Naive thymus-derived CD4-positive, alpha-beta T cell (primary cell): ENCODE data around the gene RAB25. TPM values are rescaled to one million over a fixed set of nuclear protein-coding genes. Genes with fewer than 3 reads are reported as not detected.

Source experiments
- ATAC-seq: fragments of 150-1000 bp; cut with Tn5 transposase; 2 replicates; pipeline ENCODE4 v1.10.0; 2021; ENCODE audit warnings: mild to moderate bottlenecking, moderate library complexity
- CTCF ChIA-PET: fragments of 350-600 bp; sonication (Branson Sonifier 250); formaldehyde crosslinking; loops from one replicate; lab custom pipeline; 2021; ENCODE audit warnings: antibody characterized with exemption; lab: Charles Lee
- POLR2A ChIA-PET: fragments of 350-600 bp; sonication (Branson Sonifier 250); formaldehyde crosslinking; loops from one replicate; lab custom pipeline; 2021; ENCODE audit warnings: antibody characterized with exemption, inconsistent platforms; lab: Charles Lee
- DNase-seq, 9 donors: peaks; one replicate each; pipeline versions ENCODE4 v3.0.0 to v3.0.0-alpha.2; 2020 to 2022; ENCODE audit warnings: mixed read lengths in 1 of 9
- H3K27ac ChIP-seq: one replicate; pipeline ENCODE4 v1.7.0; 2013; ENCODE audit warnings: mild to moderate bottlenecking, low read depth, low read length, moderate library complexity
- H3K27me3 ChIP-seq, 2 donors: one replicate each; pipeline ENCODE4 v1.7.0; 2013; ENCODE audit warnings: low read length in 2 of 2, mild to moderate bottlenecking in 2 of 2, moderate library complexity in 2 of 2; ENCODE audit not compliant: control insufficient read depth in 2 of 2, insufficient read depth in 2 of 2
- H3K36me3 ChIP-seq, 3 experiments: 1 replicate in 2 of 3; 2 replicates in 1 of 3; pipeline ENCODE4 v1.7.0; 2013; ENCODE audit warnings: low read length in 3 of 3, mild to moderate bottlenecking in 3 of 3, moderate library complexity in 1 of 3; ENCODE audit not compliant: insufficient read depth in 3 of 3, control insufficient read depth in 2 of 3
- H3K4me1 ChIP-seq, 2 donors: one replicate each; pipeline ENCODE4 v1.7.0; 2013; ENCODE audit warnings: low read length in 2 of 2, mild to moderate bottlenecking in 2 of 2, moderate library complexity in 1 of 2; ENCODE audit not compliant: control insufficient read depth in 2 of 2, insufficient read depth in 2 of 2
- H3K4me3 ChIP-seq: 2 replicates; pipeline ENCODE4 v1.7.0; 2013; ENCODE audit warnings: mild to moderate bottlenecking, low read length
- H3K9me3 ChIP-seq, 3 experiments: 1 replicate in 2 of 3; 2 replicates in 1 of 3; pipeline ENCODE4 v1.7.0; 2013; ENCODE audit warnings: low read length in 3 of 3; ENCODE audit not compliant: control insufficient read depth in 2 of 3
- H3K27ac Mint-ChIP-seq, 9 donors: one replicate each; pipeline ENCODE4 v1.8.0; 2020 to 2022; ENCODE audit warnings: mixed read lengths in 9 of 9, mild to moderate bottlenecking in 8 of 9, moderate library complexity in 5 of 9, inconsistent platforms in 2 of 9
- H3K27me3 Mint-ChIP-seq, 5 donors: one replicate each; pipeline ENCODE4 v1.8.0; 2021 to 2022; ENCODE audit warnings: mixed read lengths in 5 of 5, mild to moderate bottlenecking in 1 of 5
- H3K36me3 Mint-ChIP-seq, 5 donors: one replicate each; pipeline ENCODE4 v1.8.0; 2020 to 2022; ENCODE audit warnings: mixed read lengths in 5 of 5, mild to moderate bottlenecking in 3 of 5, inconsistent platforms in 1 of 5
- H3K4me1 Mint-ChIP-seq, 7 donors: one replicate each; pipeline ENCODE4 v1.8.0; 2020 to 2022; ENCODE audit warnings: mixed read lengths in 7 of 7, mild to moderate bottlenecking in 3 of 7, inconsistent platforms in 1 of 7
- H3K4me3 Mint-ChIP-seq, 10 donors: one replicate each; pipeline ENCODE4 v1.8.0; 2020 to 2022; ENCODE audit warnings: mild to moderate bottlenecking in 10 of 10, mixed read lengths in 10 of 10, moderate library complexity in 6 of 10, inconsistent platforms in 2 of 10
- H3K9me3 Mint-ChIP-seq, 11 donors: one replicate each; pipeline ENCODE4 v1.8.0; 2020 to 2022; ENCODE audit warnings: mixed read lengths in 11 of 11, mild to moderate bottlenecking in 4 of 11, inconsistent platforms in 1 of 11, moderate library complexity in 1 of 11
- intact Hi-C, 2 donors: fragments of 100-400 bp; cut with micrococcal nuclease; formaldehyde crosslinking; loops; one replicate each; pipeline ENCODE4 v1.15.1; 2023
- polyA plus RNA-seq, 2 donors: library from polyadenylated mRNA; unstranded; fragments of 300-500 nt; fragmentation: Illumina TruSeq; gene quantifications; one replicate each; pipeline ENCODE4 v1.2.3, GENCODE V29; 2021
- total RNA-seq, 6 experiments: library from RNA in 5 of 6; stranded (reverse) in 5 of 6; gene quantifications; 1 replicate in 5 of 6; 2 replicates in 1 of 6; pipeline ENCODE4 v1.2.3 and lab custom pipeline; 2021 to 2026

RAB25 gene
- total and polyA plus RNA-seq, 7 experiments from 2014 or later, result 1.1 to 2.7 (median 1.8) TPM; not detected in 1

GRCh38 chr1:156098784-156099183, 37.8 kb downstream of the RAB25 start:
- Mint-ChIP-seq H3K27ac (peak overlapping the region in 4 of 9 donors; percentile 82 to 95 (median 92)), H3K36me3 (no peaks in the 10 kb centered on the region), H3K27me3 (peaks cover 0 to 52% (median 0%) of the 10 kb centered on the region in 5 donors), H3K9me3 (peaks cover 0 to 2% (median 0%) of the 10 kb centered on the region in 11 donors), H3K4me1 (peaks cover 18 to 52% (median 35%) of the 10 kb centered on the region in 7 donors), H3K4me3 (no peak overlapping the region)
- no peak for DNase-seq
- Histone ChIP-seq H3K9me3 (no peaks in the 10 kb centered on the region), H3K36me3 (no peaks in the 10 kb centered on the region), H3K4me3 (no peak overlapping the region), H3K27me3 (no peaks in the 10 kb centered on the region), H3K27ac (no peak overlapping the region), H3K4me1 (peaks cover 22 to 26% of the 10 kb centered on the region in 2 donors)
- ATAC-seq, result no peak
- intact Hi-C loops, result no loop called here
- POLR2A ChIA-PET, result interaction anchor here (5.0 kb wide), 1 partner anchor 30 kb away, joined by 49 read pairs; no protein-coding TSS in a partner anchor
- CTCF ChIA-PET, result interaction anchor here (0.6 to 20.3 kb wide), 4 partner anchors 9 to 207 kb away, joined by 3 to 340 read pairs (median 3); no protein-coding TSS in a partner anchor

- POLR2A ChIA-PET, result interaction anchor here (0.8 to 5.0 kb wide), 2 partner anchors 8 to 30 kb away, joined by 3 to 49 read pairs; no protein-coding TSS in a partner anchor
- CTCF ChIA-PET, result interaction anchor here (0.6 to 20.3 kb wide), 5 partner anchors 9 to 206 kb away, joined by 3 to 340 read pairs (median 3); no protein-coding TSS in a partner anchor
- intact Hi-C loops, result no loop called here
- Histone ChIP-seq H3K9me3 (no peaks in the 10 kb centered on the region), H3K4me3 (no peak overlapping the region), H3K36me3 (no peaks in the 10 kb centered on the region), H3K27ac (no peak overlapping the region), H3K27me3 (no peaks in the 10 kb centered on the region), H3K4me1 (peaks cover 22 to 31% of the 10 kb centered on the region in 2 donors)
- Mint-ChIP-seq H3K27ac (peak overlapping the region in 5 of 9 donors; percentile 2 to 54 (median 26)), H3K4me3 (no peak overlapping the region), H3K36me3 (no peaks in the 10 kb centered on the region), H3K4me1 (peaks cover 20 to 55% (median 39%) of the 10 kb centered on the region in 7 donors), H3K9me3 (peaks cover 0 to 2% (median 0%) of the 10 kb centered on the region in 11 donors), H3K27me3 (peaks cover 0 to 49% (median 0%) of the 10 kb centered on the region in 5 donors)
- ATAC-seq (no peak), DNase-seq (no peak)
Observed at GRCh38 chr1:156099282-156099681, 38.3 kb downstream of the RAB25 start.

- peaks cover 25 to 42% of the 10 kb centered on the region in 2 donors for H3K4me1 ChIP-seq
- peak overlapping the region in 1 of 10 donors; percentile 1 for H3K4me3 Mint-ChIP-seq
- no peak overlapping the region for H3K4me3 ChIP-seq
- H3K36me3 Mint-ChIP-seq, result no peaks in the 10 kb centered on the region
- intact Hi-C loops, result no loop called here
- CTCF ChIA-PET, result interaction anchor here (1.3 to 20.3 kb wide), 3 partner anchors 10 to 41 kb away, joined by 3 to 340 read pairs (median 8); no protein-coding TSS in a partner anchor
- no peaks in the 10 kb centered on the region for H3K9me3 ChIP-seq
- DNase-seq (no peak), ATAC-seq (no peak)
- peaks cover 0 to 49% (median 0%) of the 10 kb centered on the region in 5 donors for H3K27me3 Mint-ChIP-seq
- peak overlapping the region in 7 of 9 donors; percentile 14 to 90 (median 40) for H3K27ac Mint-ChIP-seq
- no peaks in the 10 kb centered on the region for H3K27me3 ChIP-seq
- peaks cover 0 to 2% (median 0%) of the 10 kb centered on the region in 11 donors for H3K9me3 Mint-ChIP-seq
- no peaks in the 10 kb centered on the region for H3K36me3 ChIP-seq
- POLR2A ChIA-PET, result interaction anchor here (0.6 to 0.8 kb wide), 2 partner anchors 10 to 366 kb away, joined by 3 read pairs; no protein-coding TSS in a partner anchor
- H3K4me1 Mint-ChIP-seq, result peaks cover 25 to 61% (median 42%) of the 10 kb centered on the region in 7 donors
- H3K27ac ChIP-seq, result no peak overlapping the region
Observed at GRCh38 chr1:156100205-156100995, 39.4 kb downstream of the RAB25 start.

- Mint-ChIP-seq H3K27ac (peak overlapping the region in 3 of 9 donors; percentile 56 to 82 (median 82)), H3K4me3 (no peak overlapping the region), H3K27me3 (peaks cover 0 to 47% (median 0%) of the 10 kb centered on the region in 5 donors), H3K9me3 (peaks cover 0 to 2% (median 0%) of the 10 kb centered on the region in 11 donors), H3K4me1 (peaks cover 17 to 61% (median 36%) of the 10 kb centered on the region in 7 donors), H3K36me3 (peaks cover 0 to 2% (median 0%) of the 10 kb centered on the region in 5 donors)
- Histone ChIP-seq H3K9me3 (no peaks in the 10 kb centered on the region), H3K27ac (no peak overlapping the region), H3K4me1 (peaks cover 20 to 37% of the 10 kb centered on the region in 2 donors), H3K27me3 (no peaks in the 10 kb centered on the region), H3K4me3 (no peak overlapping the region), H3K36me3 (no peaks in the 10 kb centered on the region)
- intact Hi-C loops, result no loop called here
- no peak for DNase-seq
- CTCF ChIA-PET, result interaction anchor here (20.3 kb wide), 1 partner anchor 24 kb away, joined by 340 read pairs; no protein-coding TSS in a partner anchor
- ATAC-seq, result no peak
- POLR2A ChIA-PET, result no interaction called here
Observed at GRCh38 chr1:156101880-156102279, 40.9 kb downstream of the RAB25 start.

- Mint-ChIP-seq H3K4me3 (no peak overlapping the region), H3K4me1 (peaks cover 12 to 57% (median 31%) of the 10 kb centered on the region in 7 donors), H3K27ac (peak overlapping the region in 6 of 9 donors; percentile 14 to 99 (median 86)), H3K27me3 (peaks cover 0 to 50% (median 0%) of the 10 kb centered on the region in 5 donors), H3K36me3 (peaks cover 0 to 2% (median 0%) of the 10 kb centered on the region in 5 donors), H3K9me3 (peaks cover 0 to 2% (median 0%) of the 10 kb centered on the region in 11 donors)
- no peak overlapping the region for H3K4me3 ChIP-seq
- intact Hi-C loops, result no loop called here
- no peak for ATAC-seq
- H3K27ac ChIP-seq, result no peak overlapping the region
- no peak for DNase-seq
- H3K9me3 ChIP-seq, result no peaks in the 10 kb centered on the region
- H3K36me3 ChIP-seq, result no peaks in the 10 kb centered on the region
- CTCF ChIA-PET, result interaction anchor here (20.3 kb wide), 1 partner anchor 23 kb away, joined by 340 read pairs; no protein-coding TSS in a partner anchor
- H3K4me1 ChIP-seq, result peaks cover 12 to 38% of the 10 kb centered on the region in 2 donors
- POLR2A ChIA-PET, result no interaction called here
- no peaks in the 10 kb centered on the region for H3K27me3 ChIP-seq
Observed at GRCh38 chr1:156102633-156103511, 41.9 kb downstream of the RAB25 start.
